DND-41 (cell line): ENCODE results near the gene LRFN4.

Source experiments
- ATAC-seq: fragments of 200-7000 bp; cut with Tn5 transposase; 3 replicates; pipeline ENCODE4 v1.9.1; 2021; ENCODE audit warnings: low read depth; ENCODE audit not compliant: insufficient read depth
- DNase-seq: peaks from one replicate; pipeline ENCODE4 v3.0.0-alpha.2; 2020
- H2AFZ ChIP-seq: 2 replicates; pipeline ENCODE4 v1.6.0; 2012; ENCODE audit warnings: low read depth, low read length
- H3K27ac ChIP-seq: 2 replicates; pipeline ENCODE4 v1.5.1; 2012; ENCODE audit warnings: low read length, inconsistent platforms
- H3K27me3 ChIP-seq: fragments of 200-600 bp; sonication (generic); 2 replicates; pipeline ENCODE4 v1.6.0; 2012; ENCODE audit warnings: low read length, mild to moderate bottlenecking, inconsistent platforms; ENCODE audit not compliant: insufficient read depth, poor library complexity
- H3K36me3 ChIP-seq: 2 replicates; pipeline ENCODE4 v1.5.1; 2012; ENCODE audit warnings: low read length, inconsistent platforms; ENCODE audit not compliant: insufficient read depth
- H3K4me1 ChIP-seq: 2 replicates; pipeline ENCODE4 v1.5.1; 2012; ENCODE audit warnings: mild to moderate bottlenecking, low read length; ENCODE audit not compliant: insufficient read depth
- H3K4me2 ChIP-seq: 2 replicates; pipeline ENCODE4 v1.6.0; 2012; ENCODE audit warnings: mild to moderate bottlenecking, moderate library complexity, low read length, inconsistent platforms; ENCODE audit not compliant: insufficient read depth
- H3K4me3 ChIP-seq, 2 experiments: fragments of 200-600 bp in 1 of 2; shearing (Covaris generic) in 1 of 2; 2 replicates each; pipeline ENCODE4 v1.5.1; 2012 to 2016; ENCODE audit warnings: inconsistent platforms in 2 of 2, low read length in 2 of 2, mild to moderate bottlenecking in 2 of 2, low read depth in 1 of 2, moderate library complexity in 1 of 2
- H3K79me2 ChIP-seq: 2 replicates; pipeline ENCODE4 v1.6.0; 2012; ENCODE audit warnings: low read length, inconsistent platforms; ENCODE audit not compliant: insufficient read depth
- H3K9ac ChIP-seq: 2 replicates; pipeline ENCODE4 v1.6.0; 2012; ENCODE audit warnings: low read depth, mild to moderate bottlenecking, inconsistent platforms, low read length, moderate library complexity
- H3K9me3 ChIP-seq: 2 replicates; pipeline ENCODE4 v1.5.1; 2012; ENCODE audit warnings: low read length, moderate library complexity, mild to moderate bottlenecking, inconsistent platforms; ENCODE audit not compliant: insufficient read depth, severe bottlenecking
- H4K20me1 ChIP-seq: 2 replicates; pipeline ENCODE4 v1.6.0; 2012; ENCODE audit warnings: low read length; ENCODE audit not compliant: insufficient read depth
- CTCF ChIP-seq: IDR thresholded peaks from 2 replicates; pipeline ENCODE4 v1.5.1; 2012; ENCODE audit warnings: borderline replicate concordance, low read length, moderate library complexity, mild to moderate bottlenecking; ENCODE audit not compliant: poor library complexity, severe bottlenecking; ENCODE audit errors: extremely low read depth
- EZH2 ChIP-seq: IDR thresholded peaks from 3 replicates; pipeline ENCODE4 v1.6.1; 2012; ENCODE audit warnings: borderline replicate concordance, low read depth, mild to moderate bottlenecking, moderate library complexity, low read length, inconsistent platforms; ENCODE audit not compliant: severe bottlenecking

The LRFN4 gene

GRCh38 chr11:66861038-66861773 is 4.3 kb downstream of the LRFN4 start:
- Histone ChIP-seq H3K27ac (no peak overlapping the region), H3K4me2 (no peak overlapping the region)

GRCh38 chr11:66861774-66862558 is 5.1 kb downstream of the LRFN4 start:
- no peak for ATAC-seq
- Histone ChIP-seq H4K20me1 (peaks cover 28% of the 10 kb centered on the region; the same call in 1 of the 2 replicates), H3K4me2 (no peak overlapping the region), H3K27me3 (no peaks in the 10 kb centered on the region), H3K36me3 (peaks cover 41% of the 10 kb centered on the region), H3K4me1 (peaks cover 25% of the 10 kb centered on the region), H3K79me2 (peaks cover 26% of the 10 kb centered on the region), H3K27ac (no peak overlapping the region), H3K9ac (no peak overlapping the region), H3K4me3 (no peak overlapping the region), H2AFZ (no peak overlapping the region), H3K9me3 (no peaks in the 10 kb centered on the region)
- no peak for TF ChIP-seq CTCF
- TF ChIP-seq EZH2, result no peak
- no peak for DNase-seq

More at GRCh38 chr11:66861038-66861773, 4.3 kb downstream of the LRFN4 start:
- Histone ChIP-seq H3K4me1 (peaks cover 25% of the 10 kb centered on the region), H3K36me3 (peaks cover 41% of the 10 kb centered on the region), H3K9me3 (no peaks in the 10 kb centered on the region), H3K4me3 (no peak overlapping the region), H3K79me2 (peaks cover 33% of the 10 kb centered on the region), H2AFZ (no peak overlapping the region), H3K9ac (no peak overlapping the region), H4K20me1 (peaks cover 28% of the 10 kb centered on the region; the same call in 1 of the 2 replicates), H3K27me3 (no peaks in the 10 kb centered on the region)
- DNase-seq (no peak), ATAC-seq (no peak)
- TF ChIP-seq EZH2 (no peak), CTCF (no peak)

GRCh38 chr11:66862559-66863037 is 5.7 kb downstream of the LRFN4 start:
- Histone ChIP-seq H3K9me3 (no peaks in the 10 kb centered on the region), H4K20me1 (peaks cover 26% of the 10 kb centered on the region; the same call in 1 of the 2 replicates), H3K9ac (no peak overlapping the region), H2AFZ (no peak overlapping the region), H3K27me3 (no peaks in the 10 kb centered on the region), H3K79me2 (peaks cover 20% of the 10 kb centered on the region), H3K36me3 (peaks cover 39% of the 10 kb centered on the region), H3K4me3 (no peak overlapping the region), H3K4me2 (no peak overlapping the region), H3K4me1 (peaks cover 21% of the 10 kb centered on the region), H3K27ac (no peak overlapping the region)
- TF ChIP-seq EZH2 (no peak), CTCF (no peak)
- no peak for DNase-seq
- no peak for ATAC-seq
